ENCODE measurements around the gene GJB6. TPM values are rescaled to one million over a fixed set of nuclear protein-coding genes. Genes with fewer than 3 reads are reported as not detected.

The GJB6 gene
- total and polyA plus RNA-seq, 2 experiments from 2014 or later: not detected

GRCh38 chr13:20206698-20207235 is 25.4 kb downstream of the GJB6 start:
- no peaks in the 10 kb centered on the region for H3K36me3 Mint-ChIP-seq (ENCODE audit: low read depth)
- Histone ChIP-seq H3K27me3 (ENCODE audit: insufficient read depth) (no peaks in the 10 kb centered on the region), H3K4me2 (no peak overlapping the region), H3K4me1 (ENCODE audit: insufficient read depth) (no peaks in the 10 kb centered on the region), H3K36me3 (ENCODE audit: insufficient read depth) (no peaks in the 10 kb centered on the region), H3K9me2 (ENCODE audit: insufficient read depth) (peaks cover 4% of the 10 kb centered on the region; the same call in 1 of the 2 replicates), H4K20me1 (replicated peaks; ENCODE audit: insufficient read depth) (no peaks in the 10 kb centered on the region), H3K27ac (ENCODE audit: low read depth) (no peak overlapping the region), H2AFZ (0 out of 2 replicates have a peak overlapping the region, but pooled peaks have one; percentile 7), H3F3A (replicated peaks; ENCODE audit: low read depth) (no peaks in the 10 kb centered on the region), H3K4me3 (no peak overlapping the region), H3K79me2 (replicated peaks; ENCODE audit: insufficient read depth) (no peaks in the 10 kb centered on the region)
- DNase-seq (ENCODE audit: low spot score): no peak
- TF ChIP-seq NANOG (IDR thresholded peaks at IDR 0.05; ENCODE audit: borderline replicate concordance) (no peak), EZH2 (IDR thresholded peaks at IDR 0.05; ENCODE audit: low read depth, unreplicated experiment) (no peak), ZNF331 (CRISPR knock-in tag; IDR thresholded peaks at IDR 0.05; ENCODE audit: low read depth) (no peak), CTCF (conservative IDR thresholded peaks at IDR 0.05; ENCODE audit: low read depth in 2 of 2) (no peak), JUNB (IDR thresholded peaks at IDR 0.05; ENCODE audit: unreplicated experiment) (no peak), REST (IDR thresholded peaks at IDR 0.05; ENCODE audit: unreplicated experiment) (no peak), ETS1 (IDR thresholded peaks at IDR 0.05) (no peak), STAT1 (IDR thresholded peaks at IDR 0.05; ENCODE audit: unreplicated experiment) (no peak), POLR2AphosphoS5 (IDR thresholded peaks at IDR 0.05; ENCODE audit: low read depth) (no peak)
- H3K4me3 Mint-ChIP-seq: no peak overlapping the region
- peaks cover 1% of the 10 kb centered on the region; the same call in 2 of the 3 replicates for H3K9me3 Mint-ChIP-seq
- H3K27ac Mint-ChIP-seq: no peak overlapping the region
- no peak for ATAC-seq
- peaks cover 8% of the 10 kb centered on the region for H3K27me3 Mint-ChIP-seq (ENCODE audit: insufficient read depth, low read depth, poor library complexity)
- no peaks in the 10 kb centered on the region for H3K4me1 Mint-ChIP-seq
